Neural progenitor cell (in vitro differentiated cells): ENCODE measurements around the gene BARX2. TPM values are rescaled to one million over a fixed set of nuclear protein-coding genes. Genes with fewer than 3 reads are reported as not detected.

ENCODE experiments used
- DNase-seq: peaks from one replicate; pipeline ENCODE4 v3.0.0-alpha.2; 2016; ENCODE audit warnings: low spot score
- H2AFZ ChIP-seq: fragments of 200-600 bp; sonication (generic); replicated peaks from 2 replicates; pipeline ENCODE4 v1.6.1; 2016; ENCODE audit warnings: antibody characterized with exemption
- H3F3A ChIP-seq: fragments of 200-600 bp; sonication (generic); 2 replicates; pipeline ENCODE4 v1.6.1; 2016; ENCODE audit warnings: antibody characterized with exemption, low read depth
- H3K27ac ChIP-seq: fragments of 200-600 bp; sonication (generic); 2 replicates; pipeline ENCODE4 v1.5.1; 2016; ENCODE audit warnings: mild to moderate bottlenecking
- H3K27me3 ChIP-seq: fragments of 200-600 bp; sonication (generic); 2 replicates; pipeline ENCODE4 v1.6.1; 2016; ENCODE audit warnings: mild to moderate bottlenecking, moderate library complexity
- H3K36me3 ChIP-seq: fragments of 200-600 bp; sonication (generic); 2 replicates; pipeline ENCODE4 v1.5.1; 2016
- H3K4me1 ChIP-seq: fragments of 200-600 bp; sonication (generic); 2 replicates; pipeline ENCODE4 v1.6.1; 2016; ENCODE audit warnings: mixed run types
- H3K4me2 ChIP-seq: fragments of 200-600 bp; sonication (generic); 2 replicates; pipeline ENCODE4 v1.6.1; 2016
- H3K4me3 ChIP-seq: fragments of 200-600 bp; sonication (generic); 2 replicates; pipeline ENCODE4 v1.5.1; 2016
- H3K79me2 ChIP-seq: fragments of 200-600 bp; sonication (generic); 2 replicates; pipeline ENCODE4 v1.6.1; 2016; ENCODE audit warnings: low read depth
- H3K9ac ChIP-seq: fragments of 200-600 bp; sonication (generic); 2 replicates; pipeline ENCODE4 v1.6.1; 2016
- H3K9me3 ChIP-seq: fragments of 200-600 bp; sonication (generic); 2 replicates; pipeline ENCODE4 v1.5.1; 2016; ENCODE audit warnings: low read depth
- H4K20me1 ChIP-seq: fragments of 200-600 bp; sonication (generic); 2 replicates; pipeline ENCODE4 v1.6.1; 2016; ENCODE audit warnings: low read depth
- H3K27ac Mint-ChIP-seq: 3 replicates; pipeline ENCODE4 v1.8.0; 2021; ENCODE audit warnings: mixed read lengths
- H3K27me3 Mint-ChIP-seq: 2 replicates; pipeline ENCODE4 v1.8.0; 2022; ENCODE audit warnings: low read depth, mild to moderate bottlenecking, inconsistent platforms, moderate library complexity, mixed read lengths; ENCODE audit not compliant: insufficient read depth
- H3K36me3 Mint-ChIP-seq: 3 replicates; pipeline ENCODE4 v1.8.0; 2021; ENCODE audit warnings: mixed read lengths
- H3K4me1 Mint-ChIP-seq: 3 replicates; pipeline ENCODE4 v1.8.0; 2021; ENCODE audit warnings: mixed read lengths
- H3K4me3 Mint-ChIP-seq: 3 replicates; pipeline ENCODE4 v1.8.0; 2021; ENCODE audit warnings: mild to moderate bottlenecking, moderate library complexity, mixed read lengths
- H3K9me3 Mint-ChIP-seq: 3 replicates; pipeline ENCODE4 v1.8.0; 2020; ENCODE audit warnings: mixed read lengths
- EZH2 ChIP-seq: fragments of 200-600 bp; sonication (generic); IDR thresholded peaks from 2 replicates; pipeline ENCODE4 v1.6.1; 2017; ENCODE audit warnings: antibody characterized with exemption, mild to moderate bottlenecking, moderate library complexity
- EZH2phosphoT487 ChIP-seq: fragments of 200-600 bp; sonication (generic); IDR thresholded peaks from 2 replicates; pipeline ENCODE4 v1.6.1; 2017; ENCODE audit warnings: antibody characterized with exemption
- total RNA-seq: library from RNA; depleted of rRNA; stranded (reverse); fragments of >200 nt; gene quantifications from 2 replicates; pipeline ENCODE4 v1.2.3, GENCODE V29; 2015; ENCODE audit warnings: low replicate concordance
- TF ChIP-seq, protein P1 (sequence below): fragments of 200-600 bp; sonication (generic); IDR thresholded peaks from 2 replicates; pipeline ENCODE4 v1.5.1; 2017; ENCODE audit warnings: antibody characterized with exemption, mild to moderate bottlenecking

Gene BARX2
- total RNA-seq, 1 donor from 2014 or later: not detected

DNA sequence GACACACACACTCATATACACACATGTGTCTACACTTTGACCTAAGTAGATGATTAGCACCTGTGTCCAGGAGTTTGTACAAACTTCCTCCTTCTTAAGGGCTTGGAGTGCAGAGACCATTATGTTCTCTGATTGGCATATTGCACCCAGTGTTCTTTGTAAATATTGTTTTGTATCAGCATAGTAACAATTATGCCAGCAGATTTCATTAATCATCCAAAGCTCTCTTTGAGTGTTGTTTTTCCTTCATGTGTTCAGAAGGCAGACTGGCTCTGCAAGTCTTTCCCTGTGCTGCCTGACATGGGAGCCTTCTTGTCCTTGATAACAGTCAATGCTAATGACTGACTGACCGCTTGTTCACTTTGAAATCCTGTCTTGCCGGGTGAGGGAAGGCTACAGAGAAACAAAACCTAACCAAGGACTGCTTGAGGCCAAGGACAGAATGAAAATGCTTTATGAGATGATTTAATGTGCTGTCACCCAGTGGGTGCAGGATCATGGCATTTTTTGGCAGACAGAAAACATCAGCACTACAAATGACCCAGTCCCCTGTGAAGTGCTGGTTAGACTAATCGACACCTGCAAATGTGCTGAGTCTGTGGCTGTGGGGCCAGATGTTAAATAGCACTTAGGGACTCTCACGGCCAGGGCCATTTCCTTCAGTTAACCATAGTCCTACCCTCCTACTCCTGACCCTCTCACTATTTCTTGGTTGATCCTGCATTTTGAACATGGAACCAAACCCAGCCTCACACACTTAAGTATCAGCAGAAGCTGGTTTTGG, 6.6 kb upstream of the BARX2 start:
- Histone ChIP-seq H4K20me1 (peaks cover 18% of the 10 kb centered on the region), H3K4me3 (no peak overlapping the region), H3K27me3 (peaks cover 99% of the 10 kb centered on the region), H3K9me3 (no peaks in the 10 kb centered on the region), H3K79me2 (no peaks in the 10 kb centered on the region), H2AFZ (no peak overlapping the region), H3K9ac (no peak overlapping the region), H3F3A (peaks cover 13% of the 10 kb centered on the region), H3K4me1 (peaks cover 7% of the 10 kb centered on the region), H3K36me3 (no peaks in the 10 kb centered on the region), H3K4me2 (no peak overlapping the region), H3K27ac (no peak overlapping the region)
- TF ChIP-seq EZH2: no peak
- Mint-ChIP-seq H3K27ac (no peak overlapping the region), H3K4me3 (no peak overlapping the region), H3K27me3 (peaks cover 61% of the 10 kb centered on the region), H3K36me3 (no peaks in the 10 kb centered on the region), H3K9me3 (no peaks in the 10 kb centered on the region), H3K4me1 (peaks cover 2% of the 10 kb centered on the region)
- DNase-seq: no peak

DNA sequence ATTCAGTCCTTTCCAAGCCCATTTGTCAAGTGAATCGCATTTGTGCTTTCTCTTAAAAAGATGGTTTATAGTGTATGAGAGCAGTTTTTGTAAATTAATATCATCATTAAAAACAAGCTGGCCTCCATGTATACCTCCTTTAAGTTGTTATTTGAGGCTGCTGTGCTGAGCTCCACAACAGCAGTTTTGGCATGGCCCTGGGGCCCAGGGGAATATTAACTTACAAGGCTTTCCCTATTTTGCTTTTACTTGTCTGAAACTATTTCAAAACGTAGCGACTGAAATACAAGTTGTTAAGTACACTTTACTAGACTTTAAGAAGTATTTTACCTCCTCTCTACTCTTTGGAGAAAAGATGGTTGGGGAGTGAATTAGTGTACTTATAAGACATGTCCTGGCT, 4.9 kb upstream of the BARX2 start:
- no peaks in the 10 kb centered on the region for H3K36me3 ChIP-seq
- no peaks in the 10 kb centered on the region for H3K9me3 ChIP-seq
- peaks cover 100% of the 10 kb centered on the region for H3K27me3 ChIP-seq
- no peak overlapping the region for H3K27ac ChIP-seq
- Mint-ChIP-seq H3K4me3 (no peak overlapping the region), H3K4me1 (peaks cover 11% of the 10 kb centered on the region), H3K36me3 (no peaks in the 10 kb centered on the region), H3K27me3 (peaks cover 75% of the 10 kb centered on the region), H3K9me3 (no peaks in the 10 kb centered on the region), H3K27ac (no peak overlapping the region)
- H3K9ac ChIP-seq: no peak overlapping the region
- no peak overlapping the region for H3K4me2 ChIP-seq
- peaks cover 14% of the 10 kb centered on the region for H3F3A ChIP-seq
- peaks cover 31% of the 10 kb centered on the region for H4K20me1 ChIP-seq
- H2AFZ ChIP-seq: no peak overlapping the region
- H3K79me2 ChIP-seq: no peaks in the 10 kb centered on the region
- TF ChIP-seq EZH2 (no peak), EZH2phosphoT487 (no peak)
- TF ChIP-seq, protein P1, sequence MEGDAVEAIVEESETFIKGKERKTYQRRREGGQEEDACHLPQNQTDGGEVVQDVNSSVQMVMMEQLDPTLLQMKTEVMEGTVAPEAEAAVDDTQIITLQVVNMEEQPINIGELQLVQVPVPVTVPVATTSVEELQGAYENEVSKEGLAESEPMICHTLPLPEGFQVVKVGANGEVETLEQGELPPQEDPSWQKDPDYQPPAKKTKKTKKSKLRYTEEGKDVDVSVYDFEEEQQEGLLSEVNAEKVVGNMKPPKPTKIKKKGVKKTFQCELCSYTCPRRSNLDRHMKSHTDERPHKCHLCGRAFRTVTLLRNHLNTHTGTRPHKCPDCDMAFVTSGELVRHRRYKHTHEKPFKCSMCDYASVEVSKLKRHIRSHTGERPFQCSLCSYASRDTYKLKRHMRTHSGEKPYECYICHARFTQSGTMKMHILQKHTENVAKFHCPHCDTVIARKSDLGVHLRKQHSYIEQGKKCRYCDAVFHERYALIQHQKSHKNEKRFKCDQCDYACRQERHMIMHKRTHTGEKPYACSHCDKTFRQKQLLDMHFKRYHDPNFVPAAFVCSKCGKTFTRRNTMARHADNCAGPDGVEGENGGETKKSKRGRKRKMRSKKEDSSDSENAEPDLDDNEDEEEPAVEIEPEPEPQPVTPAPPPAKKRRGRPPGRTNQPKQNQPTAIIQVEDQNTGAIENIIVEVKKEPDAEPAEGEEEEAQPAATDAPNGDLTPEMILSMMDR: no peak
- no peak for DNase-seq
- no peak overlapping the region for H3K4me3 ChIP-seq
- H3K4me1 ChIP-seq: peaks cover 17% of the 10 kb centered on the region

DNA sequence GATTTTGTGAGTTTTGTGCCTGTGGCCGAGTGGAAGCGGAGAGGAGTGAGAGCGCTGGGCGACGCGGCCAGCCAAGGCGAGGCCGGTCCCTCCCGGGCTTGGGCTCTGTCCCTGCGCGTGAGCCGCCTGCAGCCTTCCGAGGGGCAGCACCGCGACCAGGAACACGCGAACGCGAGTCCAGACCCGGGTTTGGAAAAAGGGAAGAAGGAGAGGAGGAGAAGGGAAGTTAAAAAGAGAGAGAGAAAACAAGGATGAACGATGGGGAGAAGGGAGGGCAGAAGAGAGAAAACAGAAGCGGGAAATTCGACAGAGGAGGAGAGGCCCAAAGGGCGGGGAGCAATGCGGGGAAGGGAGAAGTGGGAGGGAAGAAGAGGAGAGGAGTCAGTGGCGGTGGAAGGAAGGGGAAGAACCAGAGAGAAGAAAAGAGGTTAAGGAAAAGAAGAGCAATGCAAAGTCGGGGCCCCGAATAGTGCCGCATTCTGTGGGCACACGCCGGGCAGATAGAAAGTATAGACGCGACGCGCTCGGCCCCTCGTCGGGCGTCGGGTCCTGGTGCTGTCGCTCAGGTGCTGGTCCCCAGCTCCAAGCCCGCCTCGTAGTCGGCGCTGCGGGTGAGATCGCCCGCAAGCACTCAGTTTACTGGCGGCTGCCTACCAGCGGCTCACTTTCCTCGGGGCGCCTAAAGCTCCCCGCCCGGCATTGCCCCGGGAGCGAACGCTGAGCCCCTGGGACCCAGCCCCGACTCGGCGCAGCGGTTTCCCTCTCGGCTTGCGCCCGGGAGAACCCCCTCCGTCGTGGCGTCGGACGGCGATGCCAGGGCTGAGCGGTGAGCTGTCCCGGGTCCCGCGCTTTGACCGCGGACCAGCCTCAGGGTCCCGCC, 2.8 kb upstream of the BARX2 start:
- Histone ChIP-seq H3K9ac (no peak overlapping the region), H3K27me3 (peaks cover 100% of the 10 kb centered on the region), H2AFZ (peak overlapping the region; percentile 74), H3K36me3 (no peaks in the 10 kb centered on the region), H3K27ac (no peak overlapping the region), H3K4me1 (peaks cover 26% of the 10 kb centered on the region), H3K4me2 (peak overlapping the region; percentile 83), H3K79me2 (no peaks in the 10 kb centered on the region), H3K9me3 (no peaks in the 10 kb centered on the region), H3F3A (peaks cover 26% of the 10 kb centered on the region), H3K4me3 (peak overlapping the region; percentile 45), H4K20me1 (peaks cover 41% of the 10 kb centered on the region)
- Mint-ChIP-seq H3K36me3 (no peaks in the 10 kb centered on the region), H3K27ac (no peak overlapping the region), H3K4me3 (peak overlapping the region; percentile 64), H3K4me1 (peaks cover 19% of the 10 kb centered on the region), H3K27me3 (peaks cover 79% of the 10 kb centered on the region), H3K9me3 (peaks cover 5% of the 10 kb centered on the region)
- DNase-seq: peak; percentile 60
- TF ChIP-seq, protein P1: no peak
- peak; percentile 99 for TF ChIP-seq EZH2
- peak; percentile 94 for TF ChIP-seq EZH2phosphoT487
